HG03045 (cell line): ENCODE results near the gene CFAP46.
"Not testable (repeated sequence)": the region's sequence is repeated elsewhere in the genome, so short reads cannot be mapped to it uniquely, and the experiment has no call there.

ENCODE experiments used
- ATAC-seq: cut with Tn5 transposase; IDR thresholded peaks from one replicate; pipeline ENCODE4 v1.9.1; 2021; ENCODE audit warnings: mild to moderate bottlenecking, moderate library complexity; ENCODE audit not compliant: unreplicated experiment

Gene CFAP46

GRCh38 chr10:132963430-132963960 is 21.1 kb upstream of the CFAP46 start:
- ATAC-seq: no peak

GRCh38 chr10:132962623-132963429 is 20.5 kb upstream of the CFAP46 start:
- peak; percentile 28 for ATAC-seq

GRCh38 chr10:132961787-132962622 is 19.6 kb upstream of the CFAP46 start:
- peak; percentile 53 for ATAC-seq

- no peak for ATAC-seq
These were observed 19.0 kb upstream of the CFAP46 start for GRCh38 chr10:132961420-132961786.

- ATAC-seq: no peak
These were observed 18.5 kb upstream of the CFAP46 start for GRCh38 chr10:132960631-132961419.

GRCh38 chr10:132960071-132960472 is 17.7 kb upstream of the CFAP46 start:
- ATAC-seq: no peak

GRCh38 chr10:132959559-132959961 is 17.2 kb upstream of the CFAP46 start:
- no peak for ATAC-seq

- no peak for ATAC-seq
These were observed 16.7 kb upstream of the CFAP46 start for GRCh38 chr10:132958883-132959558.

- ATAC-seq: no peak
These were observed 15.9 kb upstream of the CFAP46 start for GRCh38 chr10:132957981-132958882.

- no peak for ATAC-seq
These were observed 14.8 kb upstream of the CFAP46 start for GRCh38 chr10:132957131-132957530.

GRCh38 chr10:132956259-132956658 is 13.9 kb upstream of the CFAP46 start:
- ATAC-seq: not testable (repeated sequence)

GRCh38 chr10:132955479-132955878 is 13.1 kb upstream of the CFAP46 start:
- ATAC-seq: no peak

- no peak for ATAC-seq
These were observed 11.1 kb upstream of the CFAP46 start for GRCh38 chr10:132953428-132953827.

- ATAC-seq: no peak
These were observed 9.6 kb upstream of the CFAP46 start for GRCh38 chr10:132951926-132952325.

GRCh38 chr10:132948351-132948750 is 6.0 kb upstream of the CFAP46 start:
- no peak for ATAC-seq

- no peak for ATAC-seq
These were observed 5.5 kb upstream of the CFAP46 start for GRCh38 chr10:132947843-132948242.

GRCh38 chr10:132946806-132947546 is 4.6 kb upstream of the CFAP46 start:
- no peak for ATAC-seq

- ATAC-seq: no peak
These were observed 3.9 kb upstream of the CFAP46 start for GRCh38 chr10:132946311-132946710.

GRCh38 chr10:132945894-132946255 is 3.5 kb upstream of the CFAP46 start:
- no peak for ATAC-seq
